Caco-2 (cell line): ENCODE data around the gene GRIA1. TPM values are rescaled to one million over a fixed set of nuclear protein-coding genes. Genes with fewer than 3 reads are reported as not detected.
"Not testable (repeated sequence)": the region's sequence is repeated elsewhere in the genome, so short reads cannot be mapped to it uniquely, and the experiment has no call there.

ENCODE experiments used
- BruUV-seq: library from RNA; stranded (reverse); fragments of 400-500 nt; replicated peaks from 2 replicates; lab custom pipeline; 2021; lab: Mats Ljungman, UMichigan
- CTCF ChIA-PET: fragments of 300-600 bp; sonication (Branson Sonifier 250); formaldehyde crosslinking; loops from one replicate; lab custom pipeline; 2022; ENCODE audit warnings: antibody characterized with exemption; lab: Charles Lee
- POLR2A ChIA-PET: fragments of 300-600 bp; sonication (Branson Sonifier 250); formaldehyde crosslinking; loops from one replicate; lab custom pipeline; 2022; ENCODE audit warnings: antibody characterized with exemption; lab: Charles Lee
- DNase-seq, 2 experiments: peaks; one replicate each; pipeline versions ENCODE4 v3.0.0 to v3.0.0-alpha.2; 2020 to 2022
- H3K27me3 ChIP-seq: replicated peaks from 2 replicates; pipeline ENCODE4 v1.6.0; 2011; ENCODE audit warnings: low read length; ENCODE audit not compliant: control insufficient read depth, insufficient read depth
- H3K36me3 ChIP-seq: 2 replicates; pipeline ENCODE4 v1.5.1; 2011; ENCODE audit warnings: low read length; ENCODE audit not compliant: control insufficient read depth, insufficient read depth
- H3K4me1 ChIP-seq: fragments of 250-450 bp; sonication (Bioruptor Pico); 2 replicates; pipeline ENCODE4 v1.5.1; 2020; ENCODE audit warnings: mild to moderate bottlenecking
- H3K4me3 ChIP-seq: 2 replicates; pipeline ENCODE4 v1.5.1; 2011; ENCODE audit warnings: low read depth, mild to moderate bottlenecking, control low read depth, low read length
- H3K9me3 ChIP-seq: fragments of 250-450 bp; sonication (Bioruptor Pico); 2 replicates; pipeline ENCODE4 v1.5.1; 2020; ENCODE audit warnings: mild to moderate bottlenecking, moderate library complexity
- H3K27ac Mint-ChIP-seq: one replicate; pipeline ENCODE4 v1.8.0; 2022; ENCODE audit warnings: mixed read lengths; ENCODE audit not compliant: unreplicated experiment
- H3K27me3 Mint-ChIP-seq: one replicate; pipeline ENCODE4 v1.8.0; 2022; ENCODE audit warnings: mixed read lengths; ENCODE audit not compliant: insufficient read depth, unreplicated experiment
- H3K36me3 Mint-ChIP-seq: one replicate; pipeline ENCODE4 v1.8.0; 2022; ENCODE audit warnings: mild to moderate bottlenecking, mixed read lengths; ENCODE audit not compliant: insufficient read depth, unreplicated experiment
- H3K4me1 Mint-ChIP-seq: one replicate; pipeline ENCODE4 v1.8.0; 2022; ENCODE audit warnings: low read depth, mixed read lengths; ENCODE audit not compliant: unreplicated experiment
- H3K4me3 Mint-ChIP-seq: one replicate; pipeline ENCODE4 v1.8.0; 2022; ENCODE audit warnings: mild to moderate bottlenecking, moderate library complexity, mixed read lengths; ENCODE audit not compliant: unreplicated experiment
- H3K9me3 Mint-ChIP-seq: one replicate; pipeline ENCODE4 v1.8.0; 2022; ENCODE audit warnings: mixed read lengths; ENCODE audit not compliant: unreplicated experiment
- CTCF ChIP-seq, 2 experiments: fragments of 200-600 bp in 1 of 2; IDR thresholded peaks; 1 replicate in 1 of 2; 2 replicates in 1 of 2; pipeline versions ENCODE4 v1.5.1 to v1.8.0; 2011 to 2022; ENCODE audit warnings: antibody characterized with exemption in 1 of 2, control low read depth in 1 of 2, inconsistent platforms in 1 of 2, low read depth in 1 of 2, low read length in 1 of 2, mild to moderate bottlenecking in 1 of 2, moderate library complexity in 1 of 2; ENCODE audit not compliant: insufficient read depth in 1 of 2, severe bottlenecking in 1 of 2, unreplicated experiment in 1 of 2
- intact Hi-C: fragments of 100-400 bp; cut with micrococcal nuclease; formaldehyde crosslinking; loops from one replicate; pipeline ENCODE4 v1.10.0; 2022; ENCODE audit not compliant: unreplicated experiment
- total RNA-seq: library from RNA; stranded (reverse); gene quantifications from 2 replicates; pipeline ENCODE4 v1.2.3, GENCODE V29; 2022

The GRIA1 gene
- total RNA-seq, 1 experiment from 2014 or later, result not detected

GRCh38 chr5:153719324-153719723 is 228.9 kb downstream of the GRIA1 start:
- Mint-ChIP-seq H3K4me3 (no peak overlapping the region), H3K36me3 (no peaks in the 10 kb centered on the region), H3K27me3 (peaks cover 8% of the 10 kb centered on the region), H3K27ac (no peak overlapping the region), H3K9me3 (no peaks in the 10 kb centered on the region), H3K4me1 (no peaks in the 10 kb centered on the region)
- TF ChIP-seq CTCF (IDR thresholded peaks at IDR 0.05; ENCODE audit: insufficient read depth in 1 of 2, low read depth in 1 of 2, low read length in 1 of 2, severe bottlenecking in 1 of 2, unreplicated experiment in 1 of 2), result no peak
- CTCF ChIA-PET, result no interaction called here
- POLR2A ChIA-PET, result no interaction called here
- Histone ChIP-seq H3K4me3 (no peak overlapping the region), H3K36me3 (no peaks in the 10 kb centered on the region), H3K9me3 (no peaks in the 10 kb centered on the region), H3K4me1 (no peaks in the 10 kb centered on the region), H3K27me3 (no peaks in the 10 kb centered on the region)
- DNase-seq, result no peak
- intact Hi-C loops, result loop anchor here (10.0 kb wide), 1 partner anchor 245 kb away; no protein-coding TSS in a partner anchor
- BruUV-seq, result no TSS peak

DNA sequence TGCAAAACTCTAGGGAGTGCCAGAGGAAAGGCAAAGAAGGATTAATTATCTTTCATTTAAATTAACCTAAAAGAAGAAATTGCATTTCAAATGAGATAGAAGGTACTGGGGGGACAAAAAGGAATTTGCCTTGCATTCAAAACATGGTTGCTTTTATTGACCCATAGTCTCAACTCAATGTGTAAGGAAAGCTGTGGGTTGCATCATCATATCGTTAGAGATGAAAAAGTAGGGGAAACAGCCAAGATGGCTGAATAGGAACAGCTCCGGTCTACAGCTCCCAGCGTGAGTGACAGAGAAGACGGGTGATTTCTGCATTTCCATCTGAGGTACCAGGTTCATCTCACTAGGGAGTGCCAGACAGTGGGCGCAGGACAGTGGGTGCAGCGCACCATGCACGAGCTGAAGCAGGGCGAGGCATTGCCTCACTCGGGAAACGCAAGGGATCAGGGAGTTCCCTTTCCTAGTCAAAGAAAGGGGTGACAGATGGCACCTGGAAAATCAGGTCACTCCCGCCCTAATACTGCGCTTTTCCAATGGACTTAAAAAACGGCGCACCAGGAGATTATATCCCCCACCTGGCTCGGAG is 232.6 kb downstream of the GRIA1 start:
- H3K4me1 ChIP-seq, intact Hi-C loops, H3K27me3 Mint-ChIP-seq, CTCF ChIA-PET, H3K4me1 Mint-ChIP-seq, H3K27me3 ChIP-seq, DNase-seq, H3K9me3 ChIP-seq, H3K36me3 ChIP-seq, H3K4me3 ChIP-seq, POLR2A ChIA-PET, H3K36me3 Mint-ChIP-seq, H3K4me3 Mint-ChIP-seq, BruUV-seq, H3K27ac Mint-ChIP-seq, H3K9me3 Mint-ChIP-seq: not testable (repeated sequence)

DNA sequence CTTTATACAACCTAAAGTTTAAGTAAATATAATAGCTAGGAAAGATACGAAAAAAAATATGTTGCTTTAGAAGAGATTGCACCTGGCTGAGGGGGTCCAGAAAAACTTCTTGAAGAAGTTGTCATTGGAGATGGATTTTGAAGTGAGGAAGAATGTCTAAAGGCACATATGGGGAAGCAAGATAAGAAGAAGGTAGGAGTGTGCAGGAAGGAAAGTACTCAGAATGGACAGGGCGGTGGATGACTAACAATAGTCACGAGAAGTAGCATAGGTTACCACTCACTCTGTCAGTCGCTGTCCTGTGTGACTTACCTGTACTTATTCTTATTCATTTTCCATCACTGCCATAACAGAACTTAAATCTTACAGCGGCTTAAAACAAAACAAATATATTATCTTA is 251.6 kb downstream of the GRIA1 start:
- Mint-ChIP-seq H3K4me3 (no peak overlapping the region), H3K27me3 (peaks cover 7% of the 10 kb centered on the region), H3K9me3 (no peaks in the 10 kb centered on the region), H3K36me3 (no peaks in the 10 kb centered on the region), H3K4me1 (no peaks in the 10 kb centered on the region), H3K27ac (no peak overlapping the region)
- no peak for TF ChIP-seq CTCF (IDR thresholded peaks at IDR 0.05; ENCODE audit: insufficient read depth in 1 of 2, low read depth in 1 of 2, low read length in 1 of 2, severe bottlenecking in 1 of 2, unreplicated experiment in 1 of 2)
- POLR2A ChIA-PET, result no interaction called here
- intact Hi-C loops, result no loop called here
- no peak overlapping the region for H3K4me3 ChIP-seq
- CTCF ChIA-PET, result no interaction called here
- no TSS peak for BruUV-seq
- DNase-seq, result no peak
- H3K4me1 ChIP-seq, result no peaks in the 10 kb centered on the region
- no peaks in the 10 kb centered on the region for H3K27me3 ChIP-seq
- no peaks in the 10 kb centered on the region for H3K9me3 ChIP-seq
- H3K36me3 ChIP-seq, result no peaks in the 10 kb centered on the region
